ENCODE measurements around the gene CD63. TPM values are rescaled to one million over a fixed set of nuclear protein-coding genes. Genes with fewer than 3 reads are reported as not detected.

Gene CD63
- total RNA-seq, 1 experiment from 2014 or later, result 2,281 TPM

DNA sequence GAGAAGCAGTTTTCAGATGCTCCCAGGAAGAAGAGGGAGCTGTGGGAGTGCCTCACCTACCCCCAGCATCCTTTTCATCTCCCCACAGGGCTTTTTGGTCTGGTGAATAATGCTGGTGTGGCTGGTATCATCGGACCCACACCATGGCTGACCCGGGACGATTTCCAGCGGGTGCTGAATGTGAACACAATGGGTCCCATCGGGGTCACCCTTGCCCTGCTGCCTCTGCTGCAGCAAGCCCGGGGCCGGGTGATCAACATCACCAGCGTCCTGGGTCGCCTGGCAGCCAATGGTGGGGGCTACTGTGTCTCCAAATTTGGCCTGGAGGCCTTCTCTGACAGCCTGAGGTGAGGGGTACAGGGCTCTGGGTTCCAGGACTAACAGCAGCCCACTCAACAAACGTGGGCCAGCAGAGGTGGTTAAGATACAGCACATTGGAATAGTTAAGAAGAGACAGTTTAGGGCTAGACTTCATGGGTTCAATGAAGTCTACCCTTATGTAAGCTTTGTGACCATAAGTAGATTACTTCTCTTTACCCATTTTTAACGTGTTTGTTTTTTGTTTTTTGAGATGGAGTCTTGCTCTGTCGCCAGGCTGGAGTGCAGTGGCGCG is 7.1 kb downstream of the CD63 start:
- DNase-seq (ENCODE audit: low read depth), result no peak

DNA sequence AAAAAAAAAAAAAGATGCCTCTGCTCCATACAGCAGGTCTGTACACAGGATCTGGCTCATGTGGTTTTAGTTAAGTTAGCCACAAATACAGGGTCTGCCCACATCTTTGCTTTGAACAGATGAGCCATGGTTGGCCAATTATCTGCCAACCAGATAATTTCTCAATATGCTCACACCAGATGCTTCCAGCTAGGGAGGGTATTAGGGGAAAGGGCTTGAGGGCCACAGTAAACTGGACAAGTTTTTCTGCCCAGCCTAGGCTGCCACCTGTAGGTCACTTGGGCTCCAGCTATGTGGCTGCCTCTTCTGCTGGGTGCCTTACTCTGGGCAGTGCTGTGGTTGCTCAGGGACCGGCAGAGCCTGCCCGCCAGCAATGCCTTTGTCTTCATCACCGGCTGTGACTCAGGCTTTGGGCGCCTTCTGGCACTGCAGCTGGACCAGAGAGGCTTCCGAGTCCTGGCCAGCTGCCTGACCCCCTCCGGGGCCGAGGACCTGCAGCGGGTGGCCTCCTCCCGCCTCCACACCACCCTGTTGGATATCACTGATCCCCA is 7.8 kb downstream of the CD63 start:
- peak; percentile 99 for DNase-seq (ENCODE audit: low read depth)

DNA sequence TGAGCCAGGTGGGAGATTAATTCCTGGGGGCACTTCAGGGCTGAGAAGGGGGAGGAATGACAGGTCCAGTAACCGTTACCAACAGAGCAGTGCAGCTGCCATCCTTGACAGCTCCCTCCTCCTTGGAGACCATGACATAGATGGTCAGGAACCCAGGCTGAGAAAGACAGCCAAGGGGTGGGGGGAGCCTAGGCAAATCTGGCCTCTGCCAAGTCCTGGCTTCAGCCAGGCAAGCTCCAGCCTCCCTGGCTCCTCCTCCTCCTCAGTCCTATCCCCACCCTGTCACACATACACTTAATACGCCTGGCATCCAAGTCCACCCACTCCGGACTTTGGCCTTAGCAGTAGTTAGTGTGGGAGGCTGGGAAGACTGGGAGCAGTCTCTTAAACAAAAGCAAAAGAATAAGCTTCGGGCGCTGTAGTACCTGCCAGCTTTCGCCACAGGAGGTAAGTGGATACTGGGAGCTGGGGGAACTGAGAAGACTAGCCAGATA is 8.7 kb downstream of the CD63 start, which contains the start of gene RDH5:
TSS of gene RDH5 (plus strand) at position 323 of the 494 bp plus-strand sequence. CDS start 792 bp downstream, outside the sequence.
- peak; percentile 98 for DNase-seq (ENCODE audit: low read depth)

DNA sequence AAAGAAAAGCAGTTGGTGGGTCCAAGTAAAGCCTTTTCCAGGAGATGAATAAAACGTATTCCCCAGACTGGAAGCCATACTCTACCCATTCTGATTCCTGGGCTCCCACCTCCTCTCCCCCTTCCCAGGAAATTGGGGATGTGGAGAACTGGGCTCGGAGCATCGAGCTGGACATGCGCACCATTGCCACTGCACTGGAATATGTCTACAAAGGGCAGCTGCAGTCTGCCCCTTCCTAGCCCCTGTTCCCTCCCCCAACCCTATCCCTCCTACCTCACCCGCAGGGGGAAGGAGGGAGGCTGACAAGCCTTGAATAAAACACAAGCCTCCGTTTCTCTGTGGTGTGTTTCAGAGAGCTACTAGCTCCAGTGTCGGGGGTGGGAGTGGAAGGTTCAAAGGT is 9.4 kb downstream of the CD63 start:
- DNase-seq (ENCODE audit: low read depth), result no peak

DNA sequence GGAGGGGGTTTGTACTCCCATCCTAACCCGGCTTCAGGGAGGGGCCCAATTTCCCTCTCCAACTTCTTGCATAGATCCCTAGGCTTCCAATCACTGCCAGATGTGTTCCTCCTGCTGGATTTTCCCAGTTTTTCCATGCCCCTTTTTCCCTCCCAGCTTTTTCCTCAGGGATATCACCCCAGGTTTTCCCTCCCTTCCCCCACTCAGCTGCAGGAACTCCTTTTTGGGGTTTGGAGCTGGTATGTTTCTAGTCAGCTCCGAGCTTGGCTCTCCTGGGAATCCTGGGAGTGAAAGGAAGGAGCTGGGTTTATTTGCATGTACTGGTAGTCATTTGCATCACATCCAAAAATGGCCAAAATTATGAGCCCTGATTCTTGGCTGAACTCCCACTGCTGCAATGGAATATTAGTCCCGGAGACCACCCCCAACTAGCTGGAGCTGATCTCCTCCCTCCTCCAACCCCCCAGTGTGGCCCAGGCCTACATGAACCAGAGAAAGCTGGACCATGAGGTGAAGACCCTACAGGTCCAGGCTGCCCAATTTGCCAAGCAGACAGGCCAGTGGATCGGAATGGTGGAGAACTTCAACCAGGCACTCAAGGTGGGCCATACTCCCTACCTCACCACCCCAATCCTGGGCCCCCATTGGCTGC is 10.1 kb downstream of the CD63 start:
- DNase-seq (ENCODE audit: low read depth), result peak; percentile 82

DNA sequence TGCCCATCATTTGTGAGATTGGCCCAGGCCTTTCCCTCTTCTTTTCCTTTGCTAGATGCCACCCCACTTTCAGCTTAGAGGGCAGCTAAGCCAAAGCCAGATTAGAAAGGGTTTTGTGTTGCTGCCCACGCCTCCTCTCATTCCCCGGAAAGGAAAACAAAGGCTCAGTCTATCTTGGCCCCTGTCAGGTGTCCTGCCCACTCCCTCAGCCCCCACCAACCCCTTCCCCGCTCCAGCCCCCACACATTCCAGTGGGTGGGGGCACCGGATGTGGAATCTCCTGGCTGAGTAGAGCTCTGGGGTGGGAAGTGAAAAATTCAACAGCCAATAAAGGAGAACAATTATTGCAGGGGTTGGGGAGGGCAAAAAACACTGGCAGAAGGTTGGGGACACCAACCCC is 10.8 kb downstream of the CD63 start:
- DNase-seq (ENCODE audit: low read depth), result peak; percentile 85

DNA sequence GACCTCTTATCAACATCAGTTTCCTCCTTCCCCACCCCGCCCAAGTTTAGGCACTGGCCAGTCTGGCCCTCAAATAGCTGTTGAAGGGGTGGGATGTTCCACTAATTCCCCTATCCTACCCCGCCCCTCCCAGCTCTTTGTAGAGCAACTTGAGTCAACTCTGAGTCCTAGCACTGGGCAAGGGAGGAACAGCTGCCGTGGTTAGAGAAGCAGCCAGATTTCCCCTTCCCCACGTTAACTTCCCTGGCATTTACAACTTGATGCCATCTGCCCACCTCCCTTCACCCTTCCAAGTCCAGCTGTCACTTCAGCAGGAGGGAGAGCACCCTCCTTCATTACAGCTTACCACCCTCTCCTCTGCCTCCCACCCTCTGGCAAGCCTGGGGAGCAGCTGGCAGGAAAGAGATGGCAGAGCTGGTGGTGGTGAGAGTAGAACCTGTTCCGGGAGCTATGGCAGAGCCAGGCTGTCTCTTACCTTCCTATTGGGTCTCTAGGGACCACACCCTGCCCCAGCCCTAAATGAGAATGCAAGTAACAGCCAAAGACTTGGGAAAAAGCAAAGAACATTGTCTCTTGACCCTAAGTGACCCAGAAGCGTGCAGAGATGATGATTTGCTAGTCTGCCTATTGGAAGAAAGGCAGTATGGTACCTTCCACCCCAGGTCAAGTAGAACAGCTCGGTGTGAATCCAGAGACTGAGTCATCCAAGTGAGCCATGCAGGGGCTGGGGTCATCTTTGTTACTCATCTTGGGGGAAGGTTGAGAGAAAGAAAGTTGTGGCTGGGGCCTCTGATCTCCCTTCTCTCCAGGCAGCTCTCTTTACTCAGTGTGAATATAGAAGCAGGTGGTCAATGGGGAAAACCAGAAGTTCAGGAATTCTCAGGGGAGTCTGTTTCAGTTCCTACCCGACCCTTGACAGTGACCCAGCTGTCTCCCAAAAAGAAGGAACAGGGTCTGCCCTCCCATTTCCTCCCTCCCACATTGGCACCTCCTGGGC is 11.5 kb downstream of the CD63 start:
- peak; percentile 99 for DNase-seq (ENCODE audit: low read depth)

DNA sequence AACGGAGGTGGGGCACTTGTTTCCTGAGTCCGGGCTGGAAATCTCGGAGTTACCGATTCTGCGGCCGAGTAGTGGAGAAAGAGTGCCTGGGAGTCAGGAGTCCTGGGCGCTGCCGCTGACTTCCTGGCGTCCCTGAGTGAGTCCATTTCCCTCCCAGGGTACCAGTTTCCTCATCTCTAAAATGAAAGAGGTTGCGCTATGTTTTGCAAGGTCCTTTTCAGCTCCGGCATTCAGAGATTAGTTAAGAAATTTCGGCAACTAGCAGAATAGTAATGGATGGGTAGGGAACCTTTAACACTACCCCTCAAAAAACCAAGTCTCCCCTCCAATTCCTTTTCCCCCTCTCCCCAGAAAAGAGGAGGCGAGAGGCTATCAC is 12.2 kb downstream of the CD63 start:
- no peak for DNase-seq (ENCODE audit: low read depth)

DNA sequence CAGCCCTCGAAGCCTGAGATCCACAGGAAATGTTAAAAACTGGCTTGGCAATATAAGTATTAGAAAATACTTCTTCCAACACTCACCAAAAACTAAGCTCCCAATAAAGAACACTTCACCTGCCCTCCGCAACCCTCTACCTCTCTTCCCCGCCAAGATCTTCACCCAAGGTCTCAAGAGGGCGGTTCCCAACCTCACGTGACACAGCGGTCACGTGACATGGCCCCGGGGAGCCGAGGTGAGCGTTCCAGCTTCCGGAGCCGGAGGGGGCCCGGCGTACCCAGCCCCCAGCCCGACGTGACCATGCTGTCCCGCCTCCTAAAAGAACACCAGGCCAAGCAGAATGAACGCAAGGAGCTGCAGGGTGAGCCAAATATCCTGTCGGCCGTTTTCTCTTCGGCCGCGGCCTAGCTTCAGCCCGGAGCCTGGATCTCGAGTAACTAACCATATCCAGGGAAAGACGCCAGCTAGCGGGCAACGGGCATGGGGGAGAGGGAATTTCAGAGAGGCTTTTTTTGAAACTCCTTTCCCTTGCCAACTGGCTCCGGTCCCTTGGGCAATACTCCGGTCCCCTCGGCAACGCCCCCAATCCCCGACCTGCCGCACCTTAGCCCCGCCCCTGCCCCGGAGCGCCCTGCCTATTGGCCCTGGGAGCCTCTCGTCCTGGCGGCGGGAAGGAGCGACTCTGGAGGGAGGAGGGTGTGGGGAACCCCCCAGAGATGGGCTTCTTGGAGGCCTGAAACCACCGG is 12.8 kb downstream of the CD63 start, which contains the start of gene BLOC1S1:
TSS of gene BLOC1S1 (plus strand) at position 214 of the 749 bp plus-strand sequence. CDS start at position 220, 6 bp downstream.
- peak; percentile 93 for DNase-seq (ENCODE audit: low read depth)

DNA sequence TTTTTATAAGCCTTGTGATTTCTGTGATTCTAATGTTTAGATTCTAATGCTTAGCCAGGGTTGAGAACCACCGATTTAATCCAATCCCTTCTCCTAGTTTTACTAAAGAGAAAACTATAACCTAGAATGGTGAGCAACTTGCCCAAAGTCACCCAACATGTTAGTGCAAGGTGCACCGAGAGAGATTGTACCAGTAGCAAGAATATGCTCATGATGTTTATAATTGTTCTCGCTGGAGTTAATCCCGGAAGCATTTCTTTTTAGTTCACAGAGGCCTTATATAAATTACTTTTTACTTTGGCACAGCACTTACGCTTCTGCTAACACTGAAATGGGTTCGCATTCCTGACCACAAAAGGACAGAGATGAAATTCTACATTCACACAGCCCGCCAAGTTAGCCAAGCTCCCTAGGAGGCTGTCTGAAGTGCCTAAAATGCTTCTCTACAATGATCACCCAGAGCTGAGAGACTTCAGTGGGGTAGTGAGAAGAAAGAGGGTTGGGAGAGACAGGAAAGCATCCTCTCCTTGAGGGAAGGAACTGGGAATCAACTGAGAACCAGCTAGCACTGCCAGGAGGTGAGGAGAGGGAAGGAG is 13.5 kb downstream of the CD63 start:
- no peak for DNase-seq (ENCODE audit: low read depth)

DNA sequence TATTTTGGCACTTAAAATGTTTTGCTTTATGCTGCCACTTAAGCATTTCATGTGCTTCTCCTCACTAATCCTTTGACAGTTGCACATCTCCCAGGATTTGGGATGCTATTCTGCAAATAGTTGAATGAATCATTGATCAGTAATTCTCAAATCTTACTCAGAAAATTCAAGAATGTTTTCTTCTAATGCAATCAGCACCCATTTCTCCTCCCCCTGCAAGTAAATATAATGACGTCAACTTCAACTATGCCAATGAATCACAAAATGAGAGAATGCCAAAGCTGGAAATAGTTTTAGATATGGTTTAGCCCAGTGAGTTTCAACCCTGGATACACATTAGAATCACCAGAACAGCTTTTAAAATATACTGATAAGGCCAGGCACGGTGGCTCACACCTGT is 15.1 kb downstream of the CD63 start:
- peak; percentile 86 for DNase-seq (ENCODE audit: low read depth)

DNA sequence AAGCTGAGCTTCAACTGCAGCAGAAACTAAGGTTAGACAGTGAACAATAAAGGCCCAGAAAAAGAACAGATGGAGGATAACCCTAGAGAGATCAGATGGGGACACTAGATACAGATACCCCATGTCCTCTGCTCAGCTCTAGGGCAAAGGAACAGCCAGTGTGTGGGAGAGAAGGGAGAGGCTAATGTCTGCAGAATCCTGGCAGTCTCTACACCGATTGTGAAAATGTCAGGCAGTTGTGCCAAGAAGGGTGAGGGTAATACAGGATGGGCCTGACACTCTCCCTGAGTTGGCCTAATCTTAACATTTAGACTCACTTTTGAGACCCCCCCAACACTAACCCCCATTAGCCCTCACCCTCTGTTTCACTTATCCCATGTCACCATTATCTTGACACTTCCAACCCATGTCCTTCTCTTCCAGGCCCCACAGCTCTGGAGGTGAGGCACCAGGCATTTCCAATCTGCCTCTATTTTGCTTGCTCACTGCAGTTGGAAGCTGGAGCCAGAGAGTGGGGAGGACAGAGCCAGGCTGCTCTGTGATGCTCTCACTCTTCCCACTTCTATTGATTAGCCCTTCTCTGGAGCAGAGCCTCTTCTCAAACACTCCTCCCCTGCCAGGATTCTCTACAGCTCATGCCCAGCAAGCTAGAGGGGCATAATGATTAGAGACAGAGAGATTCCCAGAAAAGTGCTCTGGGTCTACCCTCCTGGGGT is 16.0 kb downstream of the CD63 start:
- no peak for DNase-seq (ENCODE audit: low read depth)

DNA sequence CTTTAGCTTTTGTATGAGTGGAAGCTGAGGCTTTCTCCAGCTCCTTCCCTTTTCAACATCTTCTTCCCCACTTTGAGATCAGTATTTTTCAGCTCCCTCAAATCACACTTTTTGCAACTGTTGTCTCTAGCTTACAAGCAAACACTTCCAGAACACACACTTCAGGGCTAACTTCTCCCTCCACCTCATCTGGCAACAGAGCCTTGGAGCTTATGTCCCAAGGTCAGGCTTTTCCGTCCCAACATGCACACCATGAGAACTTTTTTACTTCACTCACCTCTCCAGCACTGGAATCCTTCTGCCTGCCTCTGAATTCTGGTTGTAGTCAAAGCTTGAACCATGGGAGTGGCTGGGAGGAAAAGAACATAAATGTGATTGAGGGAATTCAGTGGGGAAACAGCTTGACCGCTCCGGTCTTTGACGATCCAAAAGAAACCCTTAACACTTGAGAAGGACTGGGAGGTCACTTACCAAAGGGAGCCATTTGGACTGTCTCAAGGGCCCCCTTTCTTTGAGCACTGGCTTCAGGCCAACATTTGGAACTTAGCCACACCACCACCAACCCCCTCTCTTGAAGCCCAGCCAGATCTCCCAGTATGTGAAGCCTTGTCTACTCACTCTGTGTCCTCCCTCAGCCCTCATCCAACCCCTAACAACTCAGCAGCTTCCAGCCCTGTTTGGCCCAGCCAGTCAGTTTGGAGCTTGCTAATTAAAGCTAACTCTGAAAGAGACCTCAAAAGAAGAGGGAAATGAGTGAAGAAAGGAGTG is 16.8 kb downstream of the CD63 start:
- DNase-seq (ENCODE audit: low read depth), result no peak

DNA sequence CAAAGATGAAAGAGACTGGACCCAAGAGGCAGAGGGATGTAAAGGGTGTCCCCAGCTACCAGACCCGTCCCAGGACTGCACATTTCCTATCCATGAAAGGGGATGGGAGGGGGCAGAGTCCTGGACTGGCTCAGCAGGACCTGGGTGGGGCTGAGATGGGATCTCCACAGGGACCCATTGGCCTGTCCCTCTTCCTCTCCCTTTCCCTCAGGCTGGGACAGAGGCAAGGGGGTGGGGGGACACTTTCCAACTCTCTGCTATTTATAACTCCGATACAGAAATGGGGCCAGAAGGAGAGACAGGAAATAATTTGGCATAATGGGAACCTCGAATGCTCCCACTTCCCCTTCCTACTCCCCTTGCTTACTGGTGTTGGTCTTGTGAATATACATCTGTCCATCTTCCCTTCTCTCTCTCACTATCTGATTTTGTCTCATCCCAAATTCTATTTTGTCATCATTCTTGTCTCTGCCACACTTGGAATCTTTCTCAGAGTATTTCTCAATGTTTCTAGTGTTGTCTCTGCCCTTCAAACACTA is 20.0 kb downstream of the CD63 start:
- DNase-seq (ENCODE audit: low read depth), result no peak

DNA sequence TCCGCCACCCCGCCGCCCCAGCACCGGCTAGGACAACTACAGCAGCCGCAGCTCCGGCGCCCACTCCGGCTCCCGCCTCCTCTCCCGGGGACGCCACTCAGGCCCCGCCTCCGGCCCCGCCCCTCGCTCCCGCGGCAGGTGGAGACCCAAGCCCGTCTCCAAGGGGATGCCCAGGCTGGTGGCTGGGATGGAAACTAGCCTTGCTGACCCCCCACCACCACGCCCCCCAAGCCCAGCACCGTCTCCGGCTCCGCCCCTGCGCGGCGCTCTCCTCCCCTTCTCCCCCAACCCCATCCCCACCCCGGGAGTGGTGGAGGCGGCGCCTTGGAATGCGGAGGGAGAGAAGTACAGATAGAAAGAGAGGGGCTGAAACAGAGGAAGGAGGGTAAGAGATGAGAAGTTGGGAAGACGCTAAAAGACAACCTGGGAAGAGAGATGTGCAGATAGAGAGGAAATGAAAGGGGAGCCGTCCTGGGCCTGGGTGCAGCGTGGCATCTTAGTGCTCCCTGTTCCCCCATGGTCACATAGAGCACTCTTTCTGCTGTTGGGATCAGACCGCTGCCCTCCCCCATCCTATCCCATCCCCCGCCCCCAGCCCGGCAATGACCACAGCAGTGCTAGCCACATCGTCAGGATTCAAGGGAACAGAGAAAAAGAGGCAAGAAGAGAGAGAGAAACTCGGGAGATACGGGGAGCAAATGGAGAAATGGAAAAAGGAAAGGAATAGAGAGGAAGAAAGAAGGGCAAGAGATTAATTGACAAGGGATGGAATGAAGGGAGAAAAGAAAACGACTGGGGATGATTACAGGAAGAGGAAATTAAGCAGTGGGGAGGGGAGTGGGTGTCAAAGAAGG is 20.7 kb downstream of the CD63 start, which contains the start of gene ITGA7:
TSS of gene ITGA7 (minus strand) at position 64 of the 854 bp plus-strand sequence. CDS start 222 bp downstream, outside the sequence.
- DNase-seq (ENCODE audit: low read depth), result peak; percentile 83

DNA sequence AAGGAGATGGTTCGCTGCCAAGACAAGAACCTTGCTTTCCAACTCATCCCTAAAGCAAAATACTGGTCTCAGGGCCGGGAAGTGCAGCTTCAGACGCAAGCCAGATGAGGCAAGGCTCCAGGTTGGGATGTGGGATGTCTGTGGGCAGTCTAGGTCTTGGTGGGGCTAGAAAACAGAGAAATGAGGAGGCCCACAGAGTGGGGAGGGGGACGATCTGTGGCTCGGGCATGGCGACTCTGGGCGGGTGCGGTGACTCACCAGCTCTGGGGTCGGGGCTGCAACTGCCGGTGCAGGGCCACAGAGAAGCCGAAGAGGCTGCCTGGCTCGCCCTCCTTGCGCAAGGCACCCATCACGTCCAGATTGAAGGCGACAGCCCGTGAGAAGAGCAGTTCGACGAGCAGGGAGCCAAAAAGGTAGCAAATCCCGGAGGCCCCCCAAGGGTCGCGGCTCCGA is 21.6 kb downstream of the CD63 start:
- peak; percentile 52 for DNase-seq (ENCODE audit: low read depth)

DNA sequence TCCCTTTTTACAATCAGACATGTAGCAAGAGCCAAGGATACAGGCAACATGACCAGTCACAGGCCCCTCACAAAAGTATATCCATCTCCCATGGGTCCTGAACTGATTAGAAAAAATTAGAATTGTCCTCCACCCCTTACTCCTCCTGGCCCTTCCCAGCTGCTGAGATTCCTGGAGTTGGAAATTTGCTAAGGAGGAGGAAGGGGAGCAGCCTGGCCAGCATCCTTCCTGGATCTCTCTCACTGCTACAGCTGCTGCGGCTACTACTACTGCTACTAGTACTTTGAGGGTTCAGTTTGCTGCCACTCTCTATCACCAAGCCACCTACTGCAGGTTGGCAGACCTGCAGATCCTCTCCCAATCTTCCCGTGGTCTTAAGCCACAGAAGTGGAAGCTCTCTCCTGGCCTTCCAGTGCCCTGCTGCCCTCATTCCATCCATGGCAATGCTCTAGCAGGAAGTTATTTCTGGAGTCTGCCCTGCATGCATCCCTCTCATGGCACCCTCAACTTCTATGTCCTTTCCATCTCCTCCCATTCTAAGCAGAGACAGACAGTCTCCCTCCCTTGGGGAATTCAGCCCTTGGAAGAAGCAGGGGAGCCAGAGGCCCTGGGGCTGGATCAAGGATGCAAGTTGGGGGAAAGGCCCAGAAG is 22.1 kb downstream of the CD63 start:
- DNase-seq (ENCODE audit: low read depth), result no peak

All from LHCN-M2 (cell line).